ENCODE data around the gene KRTAP19-2.

DNA sequence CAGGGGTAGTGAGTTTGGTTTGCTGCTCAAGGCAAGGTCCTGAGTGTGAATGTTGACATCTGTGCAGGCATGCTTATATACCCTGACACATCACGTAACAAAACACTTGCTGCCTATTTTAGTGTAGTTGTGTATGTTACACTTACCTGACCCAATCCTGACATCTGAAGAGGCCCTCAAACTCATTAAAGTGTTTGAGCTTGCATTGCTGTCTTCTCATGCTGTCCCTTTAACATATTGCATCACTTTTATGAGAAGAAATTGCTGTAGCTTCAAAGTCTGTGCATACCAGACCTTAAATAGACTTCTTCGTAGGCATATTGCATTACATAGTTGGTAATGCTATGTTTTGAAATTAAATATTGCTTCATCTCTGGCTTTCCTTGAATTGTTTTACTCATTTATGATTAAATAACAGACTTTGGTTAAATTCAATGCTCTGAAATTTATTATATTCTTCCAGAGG, 4.8 kb upstream of the KRTAP19-2 start, which contains the start of gene KRTAP19-3:
- TF ChIP-seq, protein P1, sequence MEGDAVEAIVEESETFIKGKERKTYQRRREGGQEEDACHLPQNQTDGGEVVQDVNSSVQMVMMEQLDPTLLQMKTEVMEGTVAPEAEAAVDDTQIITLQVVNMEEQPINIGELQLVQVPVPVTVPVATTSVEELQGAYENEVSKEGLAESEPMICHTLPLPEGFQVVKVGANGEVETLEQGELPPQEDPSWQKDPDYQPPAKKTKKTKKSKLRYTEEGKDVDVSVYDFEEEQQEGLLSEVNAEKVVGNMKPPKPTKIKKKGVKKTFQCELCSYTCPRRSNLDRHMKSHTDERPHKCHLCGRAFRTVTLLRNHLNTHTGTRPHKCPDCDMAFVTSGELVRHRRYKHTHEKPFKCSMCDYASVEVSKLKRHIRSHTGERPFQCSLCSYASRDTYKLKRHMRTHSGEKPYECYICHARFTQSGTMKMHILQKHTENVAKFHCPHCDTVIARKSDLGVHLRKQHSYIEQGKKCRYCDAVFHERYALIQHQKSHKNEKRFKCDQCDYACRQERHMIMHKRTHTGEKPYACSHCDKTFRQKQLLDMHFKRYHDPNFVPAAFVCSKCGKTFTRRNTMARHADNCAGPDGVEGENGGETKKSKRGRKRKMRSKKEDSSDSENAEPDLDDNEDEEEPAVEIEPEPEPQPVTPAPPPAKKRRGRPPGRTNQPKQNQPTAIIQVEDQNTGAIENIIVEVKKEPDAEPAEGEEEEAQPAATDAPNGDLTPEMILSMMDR (IDR thresholded peaks at IDR 0.05): no peak
- no peak for TF ChIP-seq EP300 (IDR thresholded peaks at IDR 0.05)
